Keratinocyte (primary cell): ENCODE measurements around the gene MACIR.

Source experiments
- EZH2 ChIP-seq: IDR thresholded peaks from one replicate; pipeline ENCODE4 v1.6.1; 2012; ENCODE audit warnings: inconsistent platforms, mild to moderate bottlenecking, low read length, moderate library complexity
- TF ChIP-seq, protein P1 (sequence below), 3 experiments: IDR thresholded peaks in 1 of 3; conservative IDR thresholded peaks in 1 of 3; optimal IDR thresholded peaks in 1 of 3; 2 replicates in 2 of 3; 3 replicates in 1 of 3; pipeline versions ENCODE3 to v1.5.1; 2011; ENCODE audit warnings: low read length in 3 of 3, mild to moderate bottlenecking in 3 of 3, moderate library complexity in 2 of 3, control low read depth in 1 of 3, inconsistent platforms in 1 of 3; ENCODE audit not compliant: insufficient read depth in 2 of 3; ENCODE audit errors: extremely low read depth in 1 of 3

DNA sequence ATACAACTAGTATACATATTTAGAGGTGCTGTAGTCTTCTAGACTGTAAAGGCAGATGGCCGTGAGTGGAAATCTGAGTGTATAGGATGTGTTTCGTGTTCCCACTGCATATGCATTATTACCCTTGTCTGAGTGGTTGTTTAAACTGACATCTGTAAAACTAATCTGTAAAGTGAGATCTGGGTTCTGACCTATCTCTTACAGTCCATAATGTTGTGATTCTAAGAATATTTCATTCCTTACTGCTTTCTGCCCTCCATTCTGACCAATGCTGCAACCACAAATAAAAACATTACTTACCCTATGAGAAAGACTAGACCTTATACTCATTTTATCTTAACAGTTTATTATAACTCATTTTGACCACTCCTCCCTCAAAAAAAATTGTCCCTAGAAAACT, 47.6 kb upstream of the MACIR start:
- no peak for TF ChIP-seq EZH2
- TF ChIP-seq, protein P1, sequence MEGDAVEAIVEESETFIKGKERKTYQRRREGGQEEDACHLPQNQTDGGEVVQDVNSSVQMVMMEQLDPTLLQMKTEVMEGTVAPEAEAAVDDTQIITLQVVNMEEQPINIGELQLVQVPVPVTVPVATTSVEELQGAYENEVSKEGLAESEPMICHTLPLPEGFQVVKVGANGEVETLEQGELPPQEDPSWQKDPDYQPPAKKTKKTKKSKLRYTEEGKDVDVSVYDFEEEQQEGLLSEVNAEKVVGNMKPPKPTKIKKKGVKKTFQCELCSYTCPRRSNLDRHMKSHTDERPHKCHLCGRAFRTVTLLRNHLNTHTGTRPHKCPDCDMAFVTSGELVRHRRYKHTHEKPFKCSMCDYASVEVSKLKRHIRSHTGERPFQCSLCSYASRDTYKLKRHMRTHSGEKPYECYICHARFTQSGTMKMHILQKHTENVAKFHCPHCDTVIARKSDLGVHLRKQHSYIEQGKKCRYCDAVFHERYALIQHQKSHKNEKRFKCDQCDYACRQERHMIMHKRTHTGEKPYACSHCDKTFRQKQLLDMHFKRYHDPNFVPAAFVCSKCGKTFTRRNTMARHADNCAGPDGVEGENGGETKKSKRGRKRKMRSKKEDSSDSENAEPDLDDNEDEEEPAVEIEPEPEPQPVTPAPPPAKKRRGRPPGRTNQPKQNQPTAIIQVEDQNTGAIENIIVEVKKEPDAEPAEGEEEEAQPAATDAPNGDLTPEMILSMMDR (optimal IDR thresholded peaks at IDR 0.05 in 1 of 3, IDR thresholded peaks at IDR 0.05 in 1 of 3, conservative IDR thresholded peaks at IDR 0.05 in 1 of 3; ENCODE audit: extremely low read depth in 1 of 3, insufficient read depth in 2 of 3, low read length in 3 of 3), result no peak
